GM21723 (cell line): Measurements from ENCODE around the gene MLH1.
A peak's percentile ranks its signal among the peaks of the same experiment; 100 is the strongest.
"Not testable (repeated sequence)": the region's sequence is repeated elsewhere in the genome, so short reads cannot be mapped to it uniquely, and the experiment has no call there.

Experiments used
- ATAC-seq: cut with Tn5 transposase; IDR thresholded peaks from one replicate; pipeline ENCODE4 v1.9.1; 2021; ENCODE audit warnings: mild to moderate bottlenecking, moderate library complexity; ENCODE audit not compliant: unreplicated experiment

Gene MLH1

GRCh38 chr3:36993326-36994283 is at the start of gene MLH1:
Gene MLH1, plus strand, starts transcription at chr3:36993518. Its CDS starts 30 bp downstream, at chr3:36993548.
- peak; percentile 93 for ATAC-seq

DNA sequence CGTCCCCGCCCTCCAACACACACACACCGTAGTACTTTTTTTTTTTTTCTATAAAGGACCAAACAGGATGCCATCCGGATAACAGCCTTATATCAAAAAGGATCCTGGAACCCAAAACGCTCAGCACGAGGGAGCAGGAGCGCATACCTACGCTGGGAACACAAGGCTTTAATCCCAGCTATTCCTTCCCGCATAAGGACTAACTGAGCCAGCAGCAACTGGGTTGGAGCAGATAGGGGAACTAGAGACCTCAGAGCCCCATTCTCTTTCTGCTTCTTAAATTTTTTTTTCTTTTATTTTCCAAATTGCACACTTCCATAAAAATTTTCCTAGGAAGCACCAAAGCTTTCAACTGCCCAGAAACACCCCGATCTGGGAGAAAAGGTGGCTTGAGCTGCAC is 49.7 kb upstream of the MLH1 start:
- no peak for ATAC-seq

- peak; percentile 61 for ATAC-seq
Observed at GRCh38 chr3:36944012-36944640, 49.2 kb upstream of the MLH1 start.

- peak; percentile 67 for ATAC-seq
Observed at GRCh38 chr3:36944641-36945270, 48.6 kb upstream of the MLH1 start, which contains the start of gene TRANK1. Gene TRANK1, minus strand, starts transcription at chr3:36945054. Its CDS starts 245 bp downstream, at chr3:36944809.

DNA sequence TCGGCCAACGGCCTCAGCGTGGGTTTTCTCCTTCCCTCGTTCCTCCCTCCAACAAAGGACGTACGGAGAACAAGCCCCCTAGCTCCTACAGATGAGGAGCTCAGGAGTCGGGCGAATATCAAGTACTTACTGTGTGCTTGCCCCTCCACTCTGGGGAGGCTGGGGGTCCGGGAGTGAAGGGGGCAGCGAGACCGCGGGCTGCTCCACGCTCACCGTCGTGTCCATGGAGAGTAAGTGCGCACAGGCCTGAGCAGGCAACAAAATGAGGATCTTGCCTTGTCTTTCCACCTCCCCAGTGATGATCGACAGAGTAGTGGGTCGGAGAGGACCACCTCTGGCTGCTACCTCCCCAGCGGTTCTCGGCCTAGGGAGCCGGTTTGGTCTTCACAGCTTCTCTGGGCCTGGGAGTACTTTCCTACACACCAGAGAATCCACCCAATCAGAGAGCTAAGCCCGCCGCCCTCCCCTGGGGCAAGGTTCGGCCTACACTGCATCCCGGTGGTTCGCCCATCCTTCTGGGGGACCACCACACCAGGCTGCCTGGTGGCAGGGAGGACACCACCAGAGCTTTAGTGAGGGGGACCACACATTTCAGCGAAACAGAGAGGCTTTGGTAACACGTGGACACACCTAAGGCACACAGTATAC is 47.9 kb upstream of the MLH1 start:
- no peak for ATAC-seq

DNA sequence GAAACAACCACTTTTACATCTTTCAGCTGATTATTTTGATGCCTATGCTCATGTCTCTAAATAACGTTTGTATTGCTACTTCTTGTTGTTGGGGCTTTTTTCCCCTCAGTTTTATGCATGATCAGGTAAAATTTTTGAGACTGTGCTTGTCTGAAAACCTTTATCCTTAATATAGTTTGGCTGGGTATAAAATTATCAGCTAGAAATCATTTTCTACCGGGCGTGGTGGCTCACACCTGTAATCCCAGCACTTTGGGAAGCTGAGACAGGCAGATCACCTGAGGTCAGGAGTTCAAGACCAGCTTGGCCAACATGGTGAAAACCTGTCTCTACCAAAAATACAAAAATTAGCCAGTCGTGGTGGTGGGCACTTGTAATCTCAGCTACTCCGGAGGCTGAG is 45.5 kb upstream of the MLH1 start:
- not testable (repeated sequence) for ATAC-seq

- no peak for ATAC-seq
Observed at GRCh38 chr3:36954452-36955134, 38.7 kb upstream of the MLH1 start.

DNA sequence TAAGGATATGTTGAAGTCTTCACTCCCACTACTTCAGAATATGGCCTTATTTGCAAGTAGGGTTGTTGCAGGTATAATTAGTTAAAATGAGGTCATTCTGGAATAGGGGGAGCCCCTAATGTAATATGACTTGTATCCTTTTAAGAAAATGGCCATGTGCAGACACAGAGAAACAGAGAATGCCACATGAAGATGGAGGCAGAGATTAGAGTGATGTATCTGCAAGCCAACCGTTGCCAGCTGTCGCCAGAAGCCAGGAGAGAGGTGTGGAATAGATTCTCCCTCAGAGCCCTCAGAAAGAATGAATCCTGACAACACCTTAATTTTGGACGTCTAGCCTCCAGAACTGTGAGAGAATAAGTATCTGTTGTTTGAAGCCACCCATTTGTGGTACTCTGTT is 37.2 kb upstream of the MLH1 start:
- ATAC-seq = no peak

DNA sequence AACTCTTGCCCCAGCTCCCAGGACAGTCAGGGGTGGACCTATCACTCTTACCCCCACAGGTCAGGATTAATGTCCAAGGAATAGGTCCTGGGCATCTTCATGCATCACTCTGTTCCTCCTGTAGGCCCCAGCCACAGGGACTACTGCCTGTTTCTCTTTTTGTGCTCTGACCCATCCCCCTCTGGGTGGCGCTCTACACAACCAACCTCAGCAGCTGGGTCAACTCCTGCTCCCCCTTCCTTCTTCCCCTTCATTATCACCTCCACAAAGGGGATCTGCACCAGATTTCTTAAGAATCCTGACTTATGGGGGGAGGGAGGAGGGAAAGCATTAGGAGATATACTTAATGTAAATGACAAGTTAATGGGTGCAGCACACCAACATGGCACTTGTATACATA is 36.3 kb upstream of the MLH1 start:
- no peak for ATAC-seq

DNA sequence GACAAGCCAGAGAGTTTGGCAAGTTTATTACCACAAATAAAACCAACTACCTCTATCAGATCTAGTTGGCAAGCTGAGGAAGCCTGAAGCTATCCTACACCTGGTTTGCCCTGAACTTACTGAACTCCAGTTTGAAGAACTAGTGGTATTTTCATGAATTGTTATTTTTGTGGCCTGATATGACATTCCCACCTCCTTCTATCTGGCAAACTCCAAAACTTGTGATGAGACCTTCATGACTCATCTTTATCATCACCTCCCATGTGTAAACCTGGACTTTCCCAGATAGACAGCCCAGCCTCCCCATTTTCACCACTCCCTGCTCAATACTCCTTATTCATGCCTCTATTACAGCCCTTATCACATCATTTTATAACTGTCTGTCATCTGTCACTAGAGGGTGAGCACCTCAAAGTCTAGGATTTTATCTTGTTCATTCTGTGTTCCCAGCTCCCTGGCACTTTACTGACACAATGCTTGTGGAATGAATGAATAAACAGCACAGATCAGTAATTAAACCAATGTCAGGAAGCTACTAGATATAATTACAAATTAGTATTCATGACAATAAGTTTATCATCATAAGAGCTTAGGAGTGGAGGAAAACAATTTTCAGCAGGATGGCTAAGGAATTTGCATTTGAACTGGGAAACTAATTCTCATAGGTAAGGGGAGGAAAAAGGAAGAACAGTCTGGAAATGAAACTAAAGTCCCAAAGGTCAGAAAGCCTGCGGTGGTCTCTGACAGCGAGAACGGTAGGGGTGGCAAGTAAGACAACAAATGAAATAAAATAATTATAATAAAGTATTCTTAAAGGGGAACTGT is 35.2 kb upstream of the MLH1 start:
- no peak for ATAC-seq

DNA sequence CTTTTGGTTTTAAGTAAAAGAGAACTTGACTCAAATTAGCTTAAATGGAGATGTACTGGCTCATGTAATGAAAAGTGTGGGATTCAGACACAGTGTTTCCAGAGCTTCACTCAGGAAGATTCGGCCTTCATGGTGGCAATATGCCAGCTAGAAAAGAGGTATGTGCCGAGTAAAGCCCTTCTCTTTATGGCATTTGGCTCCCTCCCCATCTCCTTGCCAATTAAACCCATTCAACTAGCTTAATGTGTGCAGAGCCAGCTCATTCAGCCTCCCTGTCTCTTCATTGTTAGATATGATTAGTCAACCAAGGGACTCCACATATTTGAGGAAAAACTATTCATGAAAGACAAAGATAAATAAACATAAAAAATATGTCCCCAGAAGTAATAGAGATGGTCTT is 33.5 kb upstream of the MLH1 start:
- no peak for ATAC-seq

DNA sequence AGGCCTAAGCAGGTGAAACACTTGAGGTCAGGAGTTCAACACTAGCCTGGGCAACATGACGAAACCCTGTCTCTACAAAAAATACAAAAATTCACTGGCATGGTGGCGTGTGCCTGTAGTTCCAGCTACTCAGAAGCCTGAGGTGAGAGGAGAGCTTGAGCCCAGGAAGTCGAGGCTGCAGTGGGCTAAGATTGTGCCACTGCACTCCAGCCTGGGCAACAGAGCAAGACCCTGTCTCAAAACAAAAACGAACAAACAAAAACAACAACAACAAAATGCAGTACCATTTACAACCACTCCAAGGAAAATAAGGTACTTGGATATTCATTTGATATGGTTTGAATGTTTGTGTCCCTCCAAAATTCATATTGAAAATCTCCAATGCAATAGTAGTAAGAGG is 32.8 kb upstream of the MLH1 start:
- ATAC-seq = no peak

GRCh38 chr3:36963008-36963407 is 30.3 kb upstream of the MLH1 start:
- not testable (repeated sequence) for ATAC-seq

DNA sequence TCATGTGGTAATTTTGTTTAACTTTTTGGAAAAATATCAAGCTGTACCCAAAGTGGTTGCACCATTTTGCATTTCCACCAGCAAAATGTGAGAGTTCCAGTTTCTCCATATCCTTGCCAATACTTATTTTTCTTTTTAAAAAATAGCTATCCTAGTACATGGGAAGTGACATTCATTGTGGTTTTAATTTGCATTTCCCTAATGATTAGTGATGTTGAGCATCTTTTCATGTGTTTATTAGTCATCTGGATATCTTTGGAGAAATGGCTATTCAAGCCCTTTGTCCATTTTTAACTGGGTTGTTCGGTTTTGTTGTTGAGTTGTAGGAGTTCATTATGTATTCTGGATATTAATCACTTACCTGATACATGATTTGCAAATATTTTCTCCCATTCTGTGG is 29.0 kb upstream of the MLH1 start:
- ATAC-seq = no peak

GRCh38 chr3:36964817-36965216 is 28.5 kb upstream of the MLH1 start:
- ATAC-seq = no peak

- no peak for ATAC-seq
Observed at GRCh38 chr3:36965440-36965839, 27.9 kb upstream of the MLH1 start.

GRCh38 chr3:36969085-36969484 is 24.2 kb upstream of the MLH1 start:
- no peak for ATAC-seq

DNA sequence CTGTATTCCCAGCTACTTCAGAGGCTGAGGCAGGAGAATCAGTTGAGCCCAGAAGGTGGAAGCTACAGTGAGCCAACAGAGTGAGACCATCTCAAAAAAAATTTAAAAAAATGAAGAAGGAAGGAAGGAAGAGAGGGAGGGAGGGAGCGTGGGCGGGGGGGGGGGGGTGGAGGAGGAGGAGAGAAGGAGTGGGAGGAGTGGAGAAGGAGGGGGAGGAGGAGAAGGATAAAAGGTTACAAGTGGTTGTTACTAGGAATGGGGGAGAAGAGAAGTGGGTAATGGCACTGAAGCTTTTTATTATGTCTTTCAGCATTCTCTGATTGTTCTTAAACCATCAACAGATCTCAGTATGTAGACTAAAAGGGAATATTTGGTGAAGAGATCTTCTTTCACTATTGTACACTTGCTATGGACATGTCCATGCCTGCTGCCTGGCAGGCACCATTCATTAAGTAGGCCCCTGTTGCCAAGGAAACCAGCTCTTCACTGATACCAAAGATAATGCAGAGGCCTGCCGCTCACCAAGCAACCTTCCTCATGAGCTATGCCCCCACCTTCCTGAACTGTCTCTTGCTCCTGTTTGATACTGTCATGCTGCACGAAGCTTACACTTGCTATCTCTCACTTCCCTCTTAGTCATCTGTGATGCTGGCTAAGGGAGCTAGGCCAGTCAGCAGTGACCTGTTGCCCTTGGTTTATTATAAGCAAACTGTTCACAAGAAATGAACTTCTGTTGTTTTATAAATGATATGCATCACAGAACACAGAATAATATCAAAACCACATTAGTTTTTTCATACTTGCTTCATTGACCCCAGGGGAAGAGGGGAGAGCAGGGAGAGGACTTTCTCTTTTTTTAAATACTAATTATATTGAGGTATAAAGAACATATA is 23.5 kb upstream of the MLH1 start:
- ATAC-seq = peak; percentile 100

DNA sequence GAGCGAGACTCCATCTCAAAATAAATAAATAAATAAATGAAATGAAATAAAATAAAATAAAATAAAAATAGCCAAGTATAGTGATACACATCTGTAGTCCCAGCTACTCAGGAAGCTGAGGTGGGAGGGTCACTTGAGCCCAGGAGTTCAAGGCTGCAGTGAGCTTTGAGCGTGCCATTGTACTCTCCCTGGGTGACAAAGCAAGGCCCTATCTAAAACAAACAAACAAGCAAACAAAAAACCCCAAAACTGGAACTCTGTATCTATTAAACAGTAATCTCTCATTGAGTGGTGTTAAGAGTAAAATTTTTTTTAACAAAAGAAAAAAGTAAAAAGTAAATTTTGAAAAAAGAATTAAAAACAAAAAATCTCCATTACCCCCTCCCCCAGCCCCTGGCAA is 21.2 kb upstream of the MLH1 start:
- ATAC-seq = no peak
